Endothelial cell (in vitro differentiated cells): ENCODE measurements around the gene IL17RA. TPM values are rescaled to one million over a fixed set of nuclear protein-coding genes. Genes with fewer than 3 reads are reported as not detected.
A peak's percentile ranks its signal among the peaks of the same experiment; 100 is the strongest.
"Not testable (repeated sequence)": the region's sequence is repeated elsewhere in the genome, so short reads cannot be mapped to it uniquely, and the experiment has no call there.

Source experiments
- DNase-seq: peaks from one replicate; pipeline ENCODE4 v3.0.0; 2021; ENCODE audit warnings: low spot score
- H3K27ac Mint-ChIP-seq: one replicate; pipeline ENCODE4 v1.8.0; 2021; ENCODE audit warnings: mixed read lengths, inconsistent platforms; ENCODE audit not compliant: unreplicated experiment
- H3K27me3 Mint-ChIP-seq: one replicate; pipeline ENCODE4 v1.8.0; 2021; ENCODE audit warnings: mild to moderate bottlenecking, moderate library complexity, mixed read lengths, inconsistent platforms; ENCODE audit not compliant: unreplicated experiment
- H3K36me3 Mint-ChIP-seq: one replicate; pipeline ENCODE4 v1.8.0; 2021; ENCODE audit warnings: mild to moderate bottlenecking, low read depth, mixed read lengths, inconsistent platforms; ENCODE audit not compliant: unreplicated experiment
- H3K4me1 Mint-ChIP-seq: one replicate; pipeline ENCODE4 v1.8.0; 2021; ENCODE audit warnings: mild to moderate bottlenecking, mixed read lengths, inconsistent platforms; ENCODE audit not compliant: unreplicated experiment
- H3K4me3 Mint-ChIP-seq: one replicate; pipeline ENCODE4 v1.8.0; 2021; ENCODE audit warnings: mild to moderate bottlenecking, mixed read lengths, inconsistent platforms; ENCODE audit not compliant: unreplicated experiment
- H3K9me3 Mint-ChIP-seq: one replicate; pipeline ENCODE4 v1.8.0; 2021; ENCODE audit warnings: mixed read lengths, inconsistent platforms; ENCODE audit not compliant: unreplicated experiment
- long read RNA-seq: library from polyadenylated mRNA; unstranded; transcript quantifications from one replicate; pipeline ENCODE4 v2.0.0, GENCODE V29; 2020; ENCODE audit not compliant: unreplicated experiment
- total RNA-seq: library from RNA; stranded (reverse); fragmentation: NEBNext Ultra II Directional; extraction: Animal tissue kit (Norgen Biotek cat#: 25700); gene quantifications from one replicate; pipeline ENCODE4 v1.2.1, GENCODE V29; 2021; ENCODE audit not compliant: unreplicated experiment
- TF ChIP-seq, protein P1 (sequence below): fragments of 200-600 bp; sonication (generic); IDR thresholded peaks from one replicate; pipeline ENCODE4 v1.5.0; 2021; ENCODE audit warnings: antibody characterized with exemption; ENCODE audit not compliant: unreplicated experiment

The IL17RA gene
- 63.7 TPM for total RNA-seq
- long read RNA-seq, full-length matches to known transcripts: 5 of 19 reads
- long read RNA-seq, partial matches to known transcripts: 4 of 19 reads
- long read RNA-seq, other reads (novel, unspliced or antisense): 10 of 19 reads

- Mint-ChIP-seq H3K36me3 (peaks cover 7% of the 10 kb centered on the region), H3K9me3 (no peaks in the 10 kb centered on the region)
Measured at GRCh38 chr22:17084554-17085276, at the start of gene IL17RA. Gene IL17RA, plus strand, starts transcription at chr22:17085000. Its CDS starts 92 bp downstream, at chr22:17085092.

GRCh38 chr22:17035246-17035645, 49.6 kb upstream of the IL17RA start:
- no peaks in the 10 kb centered on the region for H3K36me3 Mint-ChIP-seq
- H3K4me1 Mint-ChIP-seq: peaks cover 3% of the 10 kb centered on the region
- peak overlapping the region; percentile 44 for H3K27ac Mint-ChIP-seq
- H3K9me3 Mint-ChIP-seq: no peaks in the 10 kb centered on the region
- DNase-seq: no peak
- peaks cover 1% of the 10 kb centered on the region for H3K27me3 Mint-ChIP-seq
- TF ChIP-seq, protein P1, sequence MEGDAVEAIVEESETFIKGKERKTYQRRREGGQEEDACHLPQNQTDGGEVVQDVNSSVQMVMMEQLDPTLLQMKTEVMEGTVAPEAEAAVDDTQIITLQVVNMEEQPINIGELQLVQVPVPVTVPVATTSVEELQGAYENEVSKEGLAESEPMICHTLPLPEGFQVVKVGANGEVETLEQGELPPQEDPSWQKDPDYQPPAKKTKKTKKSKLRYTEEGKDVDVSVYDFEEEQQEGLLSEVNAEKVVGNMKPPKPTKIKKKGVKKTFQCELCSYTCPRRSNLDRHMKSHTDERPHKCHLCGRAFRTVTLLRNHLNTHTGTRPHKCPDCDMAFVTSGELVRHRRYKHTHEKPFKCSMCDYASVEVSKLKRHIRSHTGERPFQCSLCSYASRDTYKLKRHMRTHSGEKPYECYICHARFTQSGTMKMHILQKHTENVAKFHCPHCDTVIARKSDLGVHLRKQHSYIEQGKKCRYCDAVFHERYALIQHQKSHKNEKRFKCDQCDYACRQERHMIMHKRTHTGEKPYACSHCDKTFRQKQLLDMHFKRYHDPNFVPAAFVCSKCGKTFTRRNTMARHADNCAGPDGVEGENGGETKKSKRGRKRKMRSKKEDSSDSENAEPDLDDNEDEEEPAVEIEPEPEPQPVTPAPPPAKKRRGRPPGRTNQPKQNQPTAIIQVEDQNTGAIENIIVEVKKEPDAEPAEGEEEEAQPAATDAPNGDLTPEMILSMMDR: no peak
- no peak overlapping the region for H3K4me3 Mint-ChIP-seq

More at GRCh38 chr22:17084554-17085276, at the start of gene IL17RA:
- Mint-ChIP-seq H3K27ac (peak within 1 kb of the TSS; percentile 84), H3K4me3 (peak within 1 kb of the TSS; percentile 96), H3K27me3 (peaks cover 14% of the 10 kb centered on the region), H3K4me1 (peaks cover 29% of the 10 kb centered on the region)
- DNase-seq: peak; percentile 86
- TF ChIP-seq, protein P1: no peak

GRCh38 chr22:17035976-17036841, 48.6 kb upstream of the IL17RA start:
- H3K4me1 Mint-ChIP-seq, H3K36me3 Mint-ChIP-seq, DNase-seq, H3K27me3 Mint-ChIP-seq, H3K4me3 Mint-ChIP-seq, H3K27ac Mint-ChIP-seq, H3K9me3 Mint-ChIP-seq: not testable (repeated sequence)

DNA sequence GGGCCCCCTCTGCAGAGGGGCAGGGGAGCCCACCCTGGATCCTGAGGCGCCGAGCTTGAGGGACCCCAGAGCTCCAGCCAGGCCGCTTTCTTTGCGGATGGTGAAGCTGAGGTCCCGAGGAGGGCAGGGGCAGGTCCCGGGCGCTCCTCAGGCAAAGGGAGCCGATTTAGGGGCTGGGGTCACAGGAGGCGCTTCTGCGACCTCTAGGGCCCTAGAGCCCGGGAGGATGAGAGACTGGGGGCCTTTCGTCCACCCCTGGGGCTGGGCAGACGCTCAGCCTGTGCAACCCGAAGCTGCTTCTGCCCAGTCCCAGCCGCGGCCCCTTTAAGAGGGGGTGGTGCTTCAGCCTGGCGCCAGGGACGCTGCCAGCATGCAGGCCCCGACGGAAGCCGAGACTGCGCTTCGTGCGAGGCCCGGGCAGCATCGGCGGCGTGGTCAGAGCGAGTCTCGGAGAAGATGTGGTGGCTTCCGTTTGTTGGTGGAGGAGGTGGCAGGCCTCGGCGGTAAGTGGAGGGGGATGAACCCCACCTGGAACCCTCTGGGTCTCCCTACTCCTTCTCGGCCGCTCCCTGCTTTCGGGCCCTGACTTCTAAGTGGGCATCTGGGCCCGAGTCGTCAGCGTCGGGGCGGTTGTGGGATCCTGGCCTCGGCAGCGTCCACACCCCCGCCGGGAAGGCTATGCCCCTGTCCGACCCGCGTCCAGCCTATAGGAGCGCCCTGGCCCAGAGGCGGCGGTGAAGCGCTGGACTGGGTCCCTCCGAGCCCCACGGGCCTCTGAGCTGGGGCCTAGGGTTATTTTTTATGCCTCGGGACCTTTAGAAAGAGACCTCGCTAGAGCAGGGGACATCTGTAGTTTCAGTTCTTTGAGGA, 47.7 kb upstream of the IL17RA start:
- not testable (repeated sequence) for DNase-seq, H3K36me3 Mint-ChIP-seq, H3K9me3 Mint-ChIP-seq, H3K4me1 Mint-ChIP-seq, H3K27ac Mint-ChIP-seq, H3K4me3 Mint-ChIP-seq, H3K27me3 Mint-ChIP-seq

GRCh38 chr22:17043521-17043920, 41.3 kb upstream of the IL17RA start:
- no peaks in the 10 kb centered on the region for H3K36me3 Mint-ChIP-seq
- no peaks in the 10 kb centered on the region for H3K27me3 Mint-ChIP-seq
- no peak overlapping the region for H3K4me3 Mint-ChIP-seq
- DNase-seq: no peak
- TF ChIP-seq, protein P1: no peak
- no peaks in the 10 kb centered on the region for H3K4me1 Mint-ChIP-seq
- peaks cover 3% of the 10 kb centered on the region for H3K9me3 Mint-ChIP-seq
- H3K27ac Mint-ChIP-seq: no peak overlapping the region
